Nephron (organoid): ENCODE results near the gene PAK5.

Experiments
- H3K27ac Mint-ChIP-seq, 3 experiments: 2 replicates each; pipeline ENCODE4 v1.8.0; 2020; ENCODE audit warnings: mixed read lengths in 3 of 3, mild to moderate bottlenecking in 2 of 3, moderate library complexity in 1 of 3
- H3K27me3 Mint-ChIP-seq: 2 replicates; pipeline ENCODE4 v1.8.0; 2021; ENCODE audit warnings: low read depth, mild to moderate bottlenecking, moderate library complexity, mixed read lengths
- H3K36me3 Mint-ChIP-seq: 2 replicates; pipeline ENCODE4 v1.8.0; 2020; ENCODE audit warnings: low read depth, mixed read lengths
- H3K4me1 Mint-ChIP-seq: 2 replicates; pipeline ENCODE4 v1.8.0; 2020; ENCODE audit warnings: mixed read lengths
- H3K4me3 Mint-ChIP-seq, 3 experiments: 2 replicates each; pipeline ENCODE4 v1.8.0; 2020; ENCODE audit warnings: mild to moderate bottlenecking in 3 of 3, mixed read lengths in 3 of 3, moderate library complexity in 2 of 3
- H3K9me3 Mint-ChIP-seq: 2 replicates; pipeline ENCODE4 v1.8.0; 2020; ENCODE audit warnings: mixed read lengths
- TF ChIP-seq, protein P1 (sequence below), 3 experiments: fragments of 200-600 bp; sonication (generic); IDR thresholded peaks; one replicate each; pipeline ENCODE4 v1.5.0; 2021; ENCODE audit warnings: antibody characterized with exemption in 3 of 3; ENCODE audit not compliant: unreplicated experiment in 3 of 3

PAK5 gene

GRCh38 chr20:9610665-9611064, 228.2 kb downstream of the PAK5 start:
- Mint-ChIP-seq H3K9me3 (peaks cover 6% of the 10 kb centered on the region), H3K27ac (no peak overlapping the region), H3K4me1 (peaks cover 5% of the 10 kb centered on the region), H3K27me3 (no peaks in the 10 kb centered on the region), H3K4me3 (no peak overlapping the region), H3K36me3 (no peaks in the 10 kb centered on the region)
- TF ChIP-seq, protein P1, sequence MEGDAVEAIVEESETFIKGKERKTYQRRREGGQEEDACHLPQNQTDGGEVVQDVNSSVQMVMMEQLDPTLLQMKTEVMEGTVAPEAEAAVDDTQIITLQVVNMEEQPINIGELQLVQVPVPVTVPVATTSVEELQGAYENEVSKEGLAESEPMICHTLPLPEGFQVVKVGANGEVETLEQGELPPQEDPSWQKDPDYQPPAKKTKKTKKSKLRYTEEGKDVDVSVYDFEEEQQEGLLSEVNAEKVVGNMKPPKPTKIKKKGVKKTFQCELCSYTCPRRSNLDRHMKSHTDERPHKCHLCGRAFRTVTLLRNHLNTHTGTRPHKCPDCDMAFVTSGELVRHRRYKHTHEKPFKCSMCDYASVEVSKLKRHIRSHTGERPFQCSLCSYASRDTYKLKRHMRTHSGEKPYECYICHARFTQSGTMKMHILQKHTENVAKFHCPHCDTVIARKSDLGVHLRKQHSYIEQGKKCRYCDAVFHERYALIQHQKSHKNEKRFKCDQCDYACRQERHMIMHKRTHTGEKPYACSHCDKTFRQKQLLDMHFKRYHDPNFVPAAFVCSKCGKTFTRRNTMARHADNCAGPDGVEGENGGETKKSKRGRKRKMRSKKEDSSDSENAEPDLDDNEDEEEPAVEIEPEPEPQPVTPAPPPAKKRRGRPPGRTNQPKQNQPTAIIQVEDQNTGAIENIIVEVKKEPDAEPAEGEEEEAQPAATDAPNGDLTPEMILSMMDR (IDR thresholded peaks at IDR 0.05; ENCODE audit: unreplicated experiment in 3 of 3) = no peak

DNA sequence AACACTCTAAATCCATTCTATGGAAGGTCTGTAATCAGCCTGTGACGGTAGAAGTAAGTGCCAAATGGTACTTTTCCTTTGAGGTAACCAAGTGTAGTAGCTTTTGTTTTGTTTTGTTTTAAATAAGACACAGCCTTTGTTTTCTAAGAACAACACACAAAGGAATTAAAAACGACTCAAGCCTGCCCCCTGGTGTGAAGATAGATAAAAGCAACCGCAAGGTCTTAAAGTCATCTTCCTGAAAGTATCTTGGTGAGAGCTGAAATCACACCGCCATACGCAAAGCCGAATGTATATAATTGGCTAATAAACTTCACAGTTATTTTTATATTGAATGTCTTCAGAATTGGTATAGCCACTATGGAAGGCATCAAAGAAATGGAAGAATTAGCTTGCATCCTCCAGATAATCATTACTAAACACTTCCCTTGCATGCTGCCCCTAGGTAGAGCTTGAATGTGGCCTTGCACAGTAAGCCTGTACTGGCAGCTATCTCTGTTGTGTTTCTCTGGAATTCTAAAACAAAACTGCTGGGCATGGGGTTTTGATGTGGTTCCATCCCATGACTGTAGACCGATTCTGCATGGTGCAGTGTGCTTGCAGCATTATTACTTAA, 228.9 kb downstream of the PAK5 start:
- H3K27me3 Mint-ChIP-seq = no peaks in the 10 kb centered on the region
- peak overlapping the region in 2 of 3 experiments; percentile 44 to 86 for H3K27ac Mint-ChIP-seq
- H3K4me3 Mint-ChIP-seq = no peak overlapping the region
- TF ChIP-seq, protein P1 (IDR thresholded peaks at IDR 0.05; ENCODE audit: unreplicated experiment in 3 of 3) = peak; percentile 60 to 78 (median 74)
- H3K36me3 Mint-ChIP-seq = no peaks in the 10 kb centered on the region
- H3K4me1 Mint-ChIP-seq = peaks cover 5% of the 10 kb centered on the region
- peaks cover 6% of the 10 kb centered on the region for H3K9me3 Mint-ChIP-seq

- Mint-ChIP-seq H3K9me3 (peaks cover 1% of the 10 kb centered on the region), H3K27ac (peak overlapping the region in 1 of 3 experiments; percentile 86)
Observed at GRCh38 chr20:9608639-9609340, 230.1 kb downstream of the PAK5 start.

GRCh38 chr20:9602847-9603183, 236.1 kb downstream of the PAK5 start:
- Mint-ChIP-seq H3K36me3 (peaks cover 4% of the 10 kb centered on the region), H3K27ac (peak overlapping the region in 1 of 3 experiments; percentile 75)

More at GRCh38 chr20:9608639-9609340, 230.1 kb downstream of the PAK5 start:
- H3K27me3 Mint-ChIP-seq = peaks cover under 1% of the 10 kb centered on the region
- no peaks in the 10 kb centered on the region for H3K36me3 Mint-ChIP-seq
- H3K4me1 Mint-ChIP-seq = peaks cover 5% of the 10 kb centered on the region
- no peak overlapping the region for H3K4me3 Mint-ChIP-seq
- TF ChIP-seq, protein P1 (IDR thresholded peaks at IDR 0.05; ENCODE audit: unreplicated experiment in 3 of 3) = no peak

GRCh38 chr20:9600562-9600961, 238.3 kb downstream of the PAK5 start:
- Mint-ChIP-seq H3K4me1 (peaks cover 11% of the 10 kb centered on the region), H3K27me3 (peaks cover 4% of the 10 kb centered on the region), H3K27ac (no peak overlapping the region), H3K36me3 (peaks cover 4% of the 10 kb centered on the region), H3K4me3 (no peak overlapping the region), H3K9me3 (no peaks in the 10 kb centered on the region)
- TF ChIP-seq, protein P1 (IDR thresholded peaks at IDR 0.05; ENCODE audit: unreplicated experiment in 3 of 3) = no peak

More at GRCh38 chr20:9602847-9603183, 236.1 kb downstream of the PAK5 start:
- peaks cover 4% of the 10 kb centered on the region for H3K27me3 Mint-ChIP-seq
- no peaks in the 10 kb centered on the region for H3K9me3 Mint-ChIP-seq
- H3K4me1 Mint-ChIP-seq = peaks cover 6% of the 10 kb centered on the region
- TF ChIP-seq, protein P1 (IDR thresholded peaks at IDR 0.05; ENCODE audit: unreplicated experiment in 3 of 3) = no peak
- no peak overlapping the region for H3K4me3 Mint-ChIP-seq
